Effector memory CD8-positive, alpha-beta T cell (primary cell): ENCODE results near the gene REPIN1.

Source experiments
- ATAC-seq: fragments of 150-1000 bp; cut with Tn5 transposase; replicated peaks from 2 replicates; pipeline ENCODE4 v1.10.0; 2021; ENCODE audit warnings: mild to moderate bottlenecking, moderate library complexity
- DNase-seq, 3 experiments: peaks; one replicate each; pipeline ENCODE4 v3.0.0; 2021
- H3K27ac Mint-ChIP-seq, 2 donors: one replicate each; pipeline ENCODE4 v1.8.0; 2022; ENCODE audit warnings: mild to moderate bottlenecking in 2 of 2, mixed read lengths in 2 of 2, moderate library complexity in 2 of 2
- H3K27me3 Mint-ChIP-seq, 2 donors: one replicate each; pipeline ENCODE4 v1.8.0; 2022; ENCODE audit warnings: mixed read lengths in 2 of 2
- H3K36me3 Mint-ChIP-seq: one replicate; pipeline ENCODE4 v1.8.0; 2022; ENCODE audit warnings: mild to moderate bottlenecking, moderate library complexity, mixed read lengths; ENCODE audit not compliant: insufficient read depth
- H3K4me1 Mint-ChIP-seq, 2 donors: one replicate each; pipeline ENCODE4 v1.8.0; 2022; ENCODE audit warnings: low read depth in 2 of 2, mixed read lengths in 2 of 2
- H3K4me3 Mint-ChIP-seq, 2 donors: one replicate each; pipeline ENCODE4 v1.8.0; 2022; ENCODE audit warnings: mild to moderate bottlenecking in 2 of 2, mixed read lengths in 2 of 2, moderate library complexity in 2 of 2
- H3K9me3 Mint-ChIP-seq, 2 donors: one replicate each; pipeline ENCODE4 v1.8.0; 2022; ENCODE audit warnings: mixed read lengths in 2 of 2
- total RNA-seq, 9 experiments: gene quantifications; one replicate each; lab custom pipeline; 2026; lab: John Stamatoyannopoulos, UW

Gene REPIN1
- 34.3 to 79.2 (median 49.9) reads per million in 9 experiments for total RNA-seq

DNA sequence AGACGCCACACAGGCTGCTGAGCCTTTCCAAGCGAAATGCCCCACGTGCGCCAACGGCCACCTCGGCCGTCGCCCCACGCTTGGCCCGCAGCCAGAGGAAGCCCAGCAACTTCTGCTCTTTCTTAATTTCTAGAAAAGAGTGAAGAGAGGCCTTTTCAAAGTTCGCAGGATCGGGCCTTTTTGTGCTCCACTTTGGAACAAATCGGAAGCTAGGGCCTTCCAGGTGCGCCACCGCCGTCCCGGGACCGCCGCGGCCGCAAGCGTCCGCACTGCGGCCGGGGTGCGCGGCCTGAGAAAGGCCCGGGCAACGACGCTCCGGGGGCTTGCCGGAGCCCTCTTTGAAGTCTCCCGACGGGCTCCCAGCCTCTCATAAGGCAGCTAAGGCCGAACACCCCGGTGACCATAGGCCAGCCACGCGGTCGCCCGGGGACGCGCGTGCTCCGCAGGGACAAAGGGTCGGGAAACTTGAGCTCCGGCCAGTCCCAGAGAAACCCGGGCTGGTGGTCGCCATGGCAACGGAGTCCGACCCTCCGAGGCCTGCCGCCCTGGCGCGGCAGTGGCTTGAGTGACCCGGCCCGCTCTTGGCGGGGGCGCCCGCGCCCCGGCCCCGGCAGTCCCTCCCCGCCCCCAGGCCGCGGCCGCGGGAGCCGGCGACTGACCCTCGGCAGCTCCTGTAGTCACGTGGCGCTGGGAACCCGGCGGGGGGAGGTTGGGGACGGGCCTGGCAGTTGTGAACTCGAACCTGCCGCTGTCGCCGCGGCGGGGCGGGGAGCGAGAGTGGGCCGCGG is at the start of gene REPIN1:
Gene REPIN1 (plus strand): TSS at position 727 of the 788 bp plus-strand sequence. CDS start 890 bp downstream, outside the sequence.
- H3K9me3 Mint-ChIP-seq, result no peaks in the 10 kb centered on the region
- peaks cover 23 to 25% of the 10 kb centered on the region in 2 donors for H3K4me1 Mint-ChIP-seq
- peak; percentile 50 for ATAC-seq
- H3K27ac Mint-ChIP-seq, result peak within 1 kb of the TSS; percentile 92
- peak within 1 kb of the TSS; percentile 91 for H3K4me3 Mint-ChIP-seq
- H3K27me3 Mint-ChIP-seq, result no peaks in the 10 kb centered on the region
- peak; percentile 60 to 77 (median 76) for DNase-seq
- peaks cover 18% of the 10 kb centered on the region for H3K36me3 Mint-ChIP-seq

DNA sequence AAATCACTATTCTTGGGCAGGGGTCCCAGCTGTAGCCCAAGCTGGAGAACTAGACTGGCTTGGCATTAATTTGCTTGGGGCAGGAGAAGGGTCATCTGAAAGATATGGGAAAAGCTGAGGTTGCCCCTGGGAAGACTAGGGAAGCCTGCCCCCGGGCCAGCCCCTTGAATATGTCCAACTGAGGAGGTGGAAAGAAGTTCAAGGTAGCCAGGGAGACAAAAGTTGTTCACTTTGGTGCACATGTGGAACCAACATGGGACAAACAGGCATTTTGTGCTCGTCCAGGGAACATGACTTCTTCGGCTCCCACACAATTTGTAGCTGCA is 46.9 kb upstream of the REPIN1 start:
- Mint-ChIP-seq H3K27me3 (no peaks in the 10 kb centered on the region), H3K9me3 (no peaks in the 10 kb centered on the region), H3K4me1 (peaks cover 37 to 50% of the 10 kb centered on the region in 2 donors), H3K36me3 (no peaks in the 10 kb centered on the region), H3K27ac (peak overlapping the region; percentile 73 to 97), H3K4me3 (peak overlapping the region; percentile 96)
- DNase-seq (no peak), ATAC-seq (no peak)

GRCh38 chr7:150322114-150322832 is 46.3 kb upstream of the REPIN1 start:
- Mint-ChIP-seq H3K27ac (peak overlapping the region; percentile 97), H3K4me1 (peaks cover 37 to 50% of the 10 kb centered on the region in 2 donors), H3K4me3 (peak overlapping the region; percentile 96), H3K9me3 (no peaks in the 10 kb centered on the region), H3K36me3 (no peaks in the 10 kb centered on the region), H3K27me3 (no peaks in the 10 kb centered on the region)
- ATAC-seq (peak; percentile 68), DNase-seq (peak; percentile 17 to 32 (median 19))

DNA sequence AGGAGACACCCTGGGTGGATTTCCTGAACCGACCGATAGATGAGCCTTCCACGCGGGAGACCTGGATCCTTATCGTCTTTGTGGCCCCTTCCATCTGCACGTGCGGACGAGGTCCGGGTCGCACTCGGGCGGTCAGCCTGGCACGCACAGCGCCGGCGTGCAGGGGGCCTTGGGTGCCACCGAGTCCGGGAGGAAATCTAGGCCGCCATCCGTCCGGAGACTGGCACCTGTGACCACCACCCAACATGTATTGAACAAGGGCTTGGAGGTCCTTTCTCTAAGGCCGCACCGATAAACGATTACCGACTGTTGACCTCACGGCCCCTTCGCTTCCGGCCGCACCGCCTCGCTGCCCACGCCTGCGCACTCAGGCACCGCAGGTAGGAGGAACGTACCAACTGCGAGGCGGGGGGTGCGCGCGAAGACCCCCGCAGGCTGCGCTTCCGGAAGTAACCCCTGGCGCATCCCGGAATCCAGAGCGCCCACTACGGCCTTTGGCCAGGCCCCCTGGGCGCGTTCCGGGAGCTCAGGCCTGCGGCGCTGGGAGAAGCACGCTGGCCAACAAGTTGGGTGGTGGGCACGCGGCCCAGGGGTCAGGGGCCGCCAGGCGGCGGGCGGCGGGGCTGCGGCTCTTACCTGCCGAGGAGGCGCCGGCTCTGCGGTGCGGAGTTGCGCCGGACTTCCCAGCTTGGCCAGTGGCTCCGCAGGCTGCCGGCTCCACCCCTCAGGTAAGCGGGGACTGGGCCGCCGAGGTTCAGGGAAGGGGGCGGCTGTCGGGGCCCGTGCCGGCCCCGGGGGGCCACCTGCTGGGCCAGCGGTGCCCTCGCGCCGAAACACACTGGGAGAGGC is 45.6 kb upstream of the REPIN1 start, which contains the start of the genes ACTR3C and LRRC61:
Gene ACTR3C (minus strand): TSS at position 713 of the 849 bp plus-strand sequence. CDS start 28,249 bp downstream, outside the sequence.
Gene LRRC61 (plus strand): TSS at position 523 of the 849 bp plus-strand sequence. CDS start 13,507 bp downstream, outside the sequence.
- peak; percentile 24 to 40 (median 36) for DNase-seq
- peak within 1 kb of the TSS; percentile 96 for H3K4me3 Mint-ChIP-seq
- H3K27me3 Mint-ChIP-seq, result no peaks in the 10 kb centered on the region
- peaks cover 4% of the 10 kb centered on the region for H3K36me3 Mint-ChIP-seq
- H3K9me3 Mint-ChIP-seq, result no peaks in the 10 kb centered on the region
- peaks cover 37 to 47% of the 10 kb centered on the region in 2 donors for H3K4me1 Mint-ChIP-seq
- peak; percentile 60 for ATAC-seq
- peak within 1 kb of the TSS; percentile 97 for H3K27ac Mint-ChIP-seq

GRCh38 chr7:150323682-150324372 is 44.8 kb upstream of the REPIN1 start:
- peaks cover 4% of the 10 kb centered on the region for H3K36me3 Mint-ChIP-seq
- H3K9me3 Mint-ChIP-seq, result no peaks in the 10 kb centered on the region
- H3K27ac Mint-ChIP-seq, result peak overlapping the region; percentile 97
- peaks cover 37 to 47% of the 10 kb centered on the region in 2 donors for H3K4me1 Mint-ChIP-seq
- no peaks in the 10 kb centered on the region for H3K27me3 Mint-ChIP-seq
- peak overlapping the region; percentile 96 for H3K4me3 Mint-ChIP-seq
- DNase-seq, result peak in 1 of 3 experiments; percentile 12
- ATAC-seq, result peak; percentile 34

DNA sequence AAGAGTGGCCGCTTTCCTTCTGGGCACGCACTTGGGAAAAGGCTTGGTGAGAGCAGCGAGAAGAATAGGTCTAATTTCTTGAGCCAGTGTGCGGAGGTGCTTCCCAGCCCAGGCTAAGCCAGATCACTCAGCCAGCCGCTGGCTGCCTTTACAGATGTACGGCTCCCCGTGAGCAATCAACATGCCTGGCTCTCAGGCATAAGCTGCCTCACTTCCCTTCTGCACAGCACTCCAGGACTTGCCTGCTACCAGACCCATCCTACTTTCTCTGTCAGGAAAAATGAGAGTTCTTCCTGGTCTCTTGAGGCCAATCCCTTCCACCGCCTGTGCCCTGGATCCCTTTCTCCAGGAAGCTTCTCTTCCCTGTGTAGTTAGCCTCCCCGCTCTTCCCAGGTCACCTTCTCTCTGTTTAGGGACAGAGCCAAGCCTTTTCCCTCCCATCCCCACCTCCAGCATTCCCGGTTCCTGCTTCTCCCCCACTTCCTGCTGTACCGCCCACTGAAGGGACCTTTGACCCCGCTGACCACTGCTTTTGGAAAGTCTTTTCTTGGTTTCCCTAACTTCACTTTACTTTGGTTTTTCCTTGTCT is 44.2 kb upstream of the REPIN1 start:
- peak overlapping the region; percentile 96 for H3K4me3 Mint-ChIP-seq
- peaks cover 37 to 49% of the 10 kb centered on the region in 2 donors for H3K4me1 Mint-ChIP-seq
- no peaks in the 10 kb centered on the region for H3K27me3 Mint-ChIP-seq
- no peaks in the 10 kb centered on the region for H3K9me3 Mint-ChIP-seq
- H3K27ac Mint-ChIP-seq, result peak overlapping the region; percentile 97
- peaks cover 4% of the 10 kb centered on the region for H3K36me3 Mint-ChIP-seq
- ATAC-seq, result no peak
- no peak for DNase-seq

DNA sequence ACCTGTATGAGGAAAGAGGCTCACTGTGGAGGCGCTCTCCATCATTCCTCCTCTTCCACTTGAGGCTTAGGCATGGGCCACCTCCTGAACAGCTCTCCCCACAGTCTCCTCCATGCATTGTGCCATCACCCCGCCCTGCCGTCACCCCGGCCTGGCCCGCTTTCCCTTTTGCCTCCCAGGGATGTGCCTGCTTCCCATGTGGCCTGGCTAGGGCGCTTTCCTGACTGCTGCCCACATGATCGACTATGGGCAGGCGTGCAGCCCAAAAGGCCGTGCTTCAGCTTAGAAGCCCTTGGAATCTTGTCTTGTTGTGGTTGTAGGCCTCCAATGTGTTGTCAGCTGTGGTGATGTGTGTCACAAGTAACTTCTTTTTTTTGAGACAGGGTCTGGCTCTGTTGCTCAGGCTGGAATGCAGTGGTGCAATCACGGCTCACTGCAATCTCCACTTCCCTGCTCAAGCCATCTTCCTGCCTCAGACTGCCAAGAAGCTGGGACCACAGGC is 43.5 kb upstream of the REPIN1 start:
- Mint-ChIP-seq H3K9me3 (no peaks in the 10 kb centered on the region), H3K27me3 (no peaks in the 10 kb centered on the region), H3K27ac (peak overlapping the region; percentile 97), H3K4me1 (peaks cover 37 to 49% of the 10 kb centered on the region in 2 donors), H3K4me3 (peak overlapping the region; percentile 96), H3K36me3 (peaks cover 4% of the 10 kb centered on the region)
- ATAC-seq, result no peak
- no peak for DNase-seq

- Mint-ChIP-seq H3K27me3 (no peaks in the 10 kb centered on the region), H3K4me1 (peaks cover 36 to 48% of the 10 kb centered on the region in 2 donors), H3K4me3 (peak overlapping the region in 1 of 2 donors; percentile 12), H3K36me3 (peaks cover 4% of the 10 kb centered on the region), H3K27ac (peak overlapping the region; percentile 28 to 97), H3K9me3 (no peaks in the 10 kb centered on the region)
- ATAC-seq (no peak), DNase-seq (no peak)
Measured at GRCh38 chr7:150325901-150326300, 42.7 kb upstream of the REPIN1 start.

DNA sequence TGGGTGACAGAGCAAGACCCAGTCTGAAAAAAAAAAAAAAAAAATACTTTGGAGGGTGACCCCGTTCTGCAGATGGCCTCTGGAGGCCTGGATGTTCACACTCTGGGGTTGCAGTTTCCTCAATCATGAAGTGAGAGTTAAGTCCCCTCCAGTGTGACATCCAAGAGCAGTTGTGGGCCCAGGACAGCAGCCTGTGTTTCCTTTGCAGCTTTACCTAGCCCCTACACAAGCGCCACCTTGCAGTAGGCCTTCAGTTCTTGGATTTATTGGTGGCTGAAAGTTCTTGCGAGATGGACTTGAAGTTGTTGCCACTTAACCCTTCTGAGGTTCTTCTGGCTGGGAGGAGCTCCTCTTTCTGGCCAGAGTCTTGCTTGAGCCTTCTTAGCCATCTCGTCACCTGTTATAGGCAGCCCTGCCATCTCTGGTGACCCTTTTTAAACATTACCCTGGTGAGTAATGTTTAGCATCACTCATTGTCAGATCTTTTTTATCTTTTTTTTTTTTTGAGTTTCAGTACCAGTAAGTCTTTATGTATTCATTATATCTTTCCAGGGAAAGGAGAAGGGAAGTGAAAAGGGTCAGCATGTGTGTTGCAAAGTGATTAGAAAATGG is 41.9 kb upstream of the REPIN1 start:
- Mint-ChIP-seq H3K4me1 (peaks cover 30 to 42% of the 10 kb centered on the region in 2 donors), H3K9me3 (no peaks in the 10 kb centered on the region), H3K4me3 (no peak overlapping the region), H3K27ac (peak overlapping the region; percentile 25 to 97), H3K36me3 (peaks cover 4% of the 10 kb centered on the region), H3K27me3 (no peaks in the 10 kb centered on the region)
- ATAC-seq (no peak), DNase-seq (no peak)

DNA sequence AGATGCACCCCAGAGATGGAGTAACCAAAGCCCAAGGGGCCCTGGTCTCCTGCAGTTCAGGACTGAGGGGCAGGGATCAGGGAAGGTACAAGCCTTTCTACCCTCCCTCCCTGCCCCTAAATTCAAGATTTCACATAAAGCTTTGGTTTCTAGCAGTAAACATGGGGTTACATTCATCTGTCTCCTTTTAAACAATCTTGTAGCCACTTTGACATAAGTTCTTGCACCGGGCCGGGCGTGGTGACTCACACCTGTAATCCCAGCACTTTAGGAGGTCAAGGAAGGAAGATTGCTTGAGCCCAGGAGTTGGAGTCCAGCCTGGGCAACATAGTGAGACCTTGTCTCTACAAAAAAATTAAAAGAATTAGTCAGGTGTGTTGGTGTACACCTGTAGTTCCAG is 41.3 kb upstream of the REPIN1 start:
- Mint-ChIP-seq H3K36me3 (peaks cover 4% of the 10 kb centered on the region), H3K27ac (peak overlapping the region in 1 of 2 donors; percentile 25), H3K4me3 (no peak overlapping the region), H3K27me3 (no peaks in the 10 kb centered on the region), H3K4me1 (peaks cover 24 to 36% of the 10 kb centered on the region in 2 donors), H3K9me3 (no peaks in the 10 kb centered on the region)
- no peak for DNase-seq
- no peak for ATAC-seq

DNA sequence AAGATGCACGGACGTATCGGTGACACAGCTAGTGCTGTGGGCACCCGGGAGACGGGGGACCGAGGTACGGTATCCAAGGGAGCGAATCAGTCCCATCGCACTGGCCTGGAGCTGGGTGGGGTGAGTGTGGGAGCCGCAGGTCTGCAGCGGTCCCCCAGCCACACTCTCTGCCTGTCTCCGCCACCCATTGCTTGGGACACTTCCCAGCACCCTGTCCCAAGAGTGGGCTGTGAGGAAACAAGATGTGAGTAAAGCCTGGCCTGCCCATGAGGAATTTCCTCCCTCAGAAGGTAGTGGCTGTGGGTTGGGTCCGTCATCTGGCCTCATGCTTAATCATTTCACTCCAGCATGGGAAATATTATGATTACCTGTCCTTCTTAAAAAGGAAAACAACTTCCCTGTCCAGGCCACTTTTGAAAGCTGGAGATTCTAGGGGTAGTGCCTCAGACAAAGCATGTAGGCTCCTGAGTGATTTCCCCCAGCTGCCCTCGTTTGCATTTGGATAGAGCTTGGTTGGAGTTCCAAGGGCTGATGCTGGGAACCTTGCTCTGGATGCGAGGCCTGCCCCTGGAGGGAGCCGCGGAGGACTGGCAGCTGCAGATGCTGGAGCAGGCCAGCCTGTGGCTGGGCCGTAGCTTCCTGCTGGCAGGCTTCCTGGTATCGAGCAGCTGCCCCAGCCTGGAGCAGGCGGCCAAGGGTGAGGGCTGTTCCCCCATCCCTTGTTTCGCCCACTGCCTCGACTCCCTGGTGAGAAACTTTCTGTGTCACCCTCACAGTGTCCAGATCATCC is 39.1 kb upstream of the REPIN1 start:
- Mint-ChIP-seq H3K27ac (no peak overlapping the region), H3K27me3 (no peaks in the 10 kb centered on the region), H3K9me3 (no peaks in the 10 kb centered on the region), H3K4me1 (peaks cover 10 to 20% of the 10 kb centered on the region in 2 donors), H3K4me3 (no peak overlapping the region), H3K36me3 (peaks cover 4% of the 10 kb centered on the region)
- ATAC-seq (no peak), DNase-seq (no peak)
